Activated CD4-positive, alpha-beta memory T cell treated with anti-CD3 and anti-CD28 coated beads for 36 hours (primary cell): Measurements from ENCODE around the gene GADD45G. TPM values are rescaled to one million over a fixed set of nuclear protein-coding genes. Genes with fewer than 3 reads are reported as not detected.

Experiments used
- CTCF ChIA-PET: fragments of 350-600 bp; sonication (Branson Sonifier 250); formaldehyde crosslinking; loops from one replicate; lab custom pipeline; 2021; ENCODE audit warnings: antibody characterized with exemption, inconsistent platforms; lab: Charles Lee
- POLR2A ChIA-PET: fragments of 350-600 bp; sonication (Branson Sonifier 250); formaldehyde crosslinking; loops from one replicate; lab custom pipeline; 2021; ENCODE audit warnings: antibody characterized with exemption; lab: Charles Lee
- DNase-seq: peaks from one replicate; pipeline ENCODE4 v3.0.0-alpha.2; 2020
- H3K27ac Mint-ChIP-seq: one replicate; pipeline ENCODE4 v1.8.0; 2021; ENCODE audit warnings: mixed read lengths
- H3K27me3 Mint-ChIP-seq: one replicate; pipeline ENCODE4 v1.8.0; 2021; ENCODE audit warnings: mixed read lengths
- H3K36me3 Mint-ChIP-seq: one replicate; pipeline ENCODE4 v1.8.0; 2021; ENCODE audit warnings: mixed read lengths
- H3K4me1 Mint-ChIP-seq: one replicate; pipeline ENCODE4 v1.8.0; 2021; ENCODE audit warnings: low read depth, mixed read lengths
- H3K4me3 Mint-ChIP-seq: one replicate; pipeline ENCODE4 v1.8.0; 2021; ENCODE audit warnings: mild to moderate bottlenecking, mixed read lengths
- H3K9me3 Mint-ChIP-seq: one replicate; pipeline ENCODE4 v1.8.0; 2021; ENCODE audit warnings: mixed read lengths
- intact Hi-C: fragments of 100-400 bp; cut with micrococcal nuclease; formaldehyde crosslinking; loops from one replicate; pipeline ENCODE4 v1.15.1; 2023
- total RNA-seq, 2 experiments: library from RNA; stranded (reverse); gene quantifications; one replicate each; pipeline ENCODE4 v1.2.3, GENCODE V29; 2021

The GADD45G gene, protein sequence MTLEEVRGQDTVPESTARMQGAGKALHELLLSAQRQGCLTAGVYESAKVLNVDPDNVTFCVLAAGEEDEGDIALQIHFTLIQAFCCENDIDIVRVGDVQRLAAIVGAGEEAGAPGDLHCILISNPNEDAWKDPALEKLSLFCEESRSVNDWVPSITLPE
- 1 to 10 TPM; 5.1 to 5.7 TPM for total RNA-seq

DNA sequence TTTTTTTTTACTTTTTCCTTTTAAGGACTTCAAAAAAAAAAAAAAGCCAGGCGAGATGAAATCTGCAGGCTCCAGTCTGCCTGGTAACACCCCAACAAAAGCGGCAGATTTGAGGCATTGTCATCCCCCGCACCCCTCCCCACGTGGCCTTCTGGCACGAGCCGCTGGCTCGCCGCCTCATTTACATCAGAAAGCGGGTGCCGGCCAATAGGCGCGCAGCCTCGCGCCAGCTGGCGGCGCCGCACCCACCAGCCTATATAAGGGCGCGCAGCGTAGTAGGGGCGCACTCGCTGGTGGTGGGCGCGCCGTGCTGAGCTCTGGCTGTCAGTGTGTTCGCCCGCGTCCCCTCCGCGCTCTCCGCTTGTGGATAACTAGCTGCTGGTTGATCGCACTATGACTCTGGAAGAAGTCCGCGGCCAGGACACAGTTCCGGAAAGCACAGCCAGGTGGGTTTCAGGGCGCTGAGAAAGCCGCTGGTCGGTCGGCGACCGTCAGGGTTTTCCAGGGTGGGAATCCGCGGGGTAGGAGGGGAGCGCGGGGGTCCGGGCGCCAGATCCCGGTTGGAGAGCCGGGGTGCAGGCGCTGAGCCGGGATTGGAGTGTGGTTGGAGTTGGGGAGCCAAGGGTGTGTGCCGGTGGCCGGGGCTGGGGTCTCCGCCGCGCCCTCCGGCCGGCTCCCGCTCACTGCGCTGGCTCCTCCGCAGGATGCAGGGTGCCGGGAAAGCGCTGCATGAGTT, at the start of gene GADD45G:
Gene GADD45G (plus strand): TSS at position 284 of the 736 bp plus-strand sequence. CDS start 110 bp downstream, at position 394.
- peak; percentile 94 for DNase-seq
- Mint-ChIP-seq H3K27me3 (no peaks in the 10 kb centered on the region), H3K9me3 (no peaks in the 10 kb centered on the region), H3K36me3 (peaks cover 3% of the 10 kb centered on the region), H3K27ac (peak within 1 kb of the TSS; percentile 80), H3K4me3 (peak within 1 kb of the TSS; percentile 82), H3K4me1 (peaks cover 28% of the 10 kb centered on the region)
- CTCF ChIA-PET = interaction anchor here (0.6 to 6.2 kb wide), 8 partner anchors 12 to 498 kb away, joined by 3 to 258 read pairs (median 4); no protein-coding TSS in a partner anchor
- POLR2A ChIA-PET = interaction anchor here (0.7 to 1.1 kb wide), 7 partner anchors 9 to 418 kb away, joined by 3 to 6 read pairs (median 5); no protein-coding TSS in a partner anchor
- intact Hi-C loops = loop anchor here (1.0 to 10.0 kb wide), 6 partner anchors 9 to 1152 kb away; no protein-coding TSS in a partner anchor

DNA sequence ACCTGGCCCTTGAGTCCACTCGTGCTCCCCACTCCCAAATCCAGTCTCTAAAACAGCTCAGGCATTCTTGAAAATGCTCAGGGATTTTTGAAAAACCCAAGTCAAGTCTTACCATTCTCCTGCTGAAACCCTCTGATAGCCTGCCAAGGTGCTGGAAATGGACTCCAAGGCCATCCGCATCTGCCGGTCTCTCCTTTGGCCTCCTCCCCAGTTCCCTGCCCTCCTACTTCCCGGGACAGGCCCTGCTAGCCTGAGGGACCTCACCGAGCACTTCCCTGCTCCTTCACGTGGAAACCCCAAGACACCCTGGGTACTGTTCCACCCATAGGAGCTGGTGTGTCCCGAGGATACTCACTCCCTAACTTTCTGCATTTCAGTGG, 49.8 kb upstream of the GADD45G start:
- no peaks in the 10 kb centered on the region for H3K9me3 Mint-ChIP-seq
- DNase-seq = no peak
- H3K4me1 Mint-ChIP-seq = peaks cover 17% of the 10 kb centered on the region
- no peak overlapping the region for H3K27ac Mint-ChIP-seq
- no peaks in the 10 kb centered on the region for H3K36me3 Mint-ChIP-seq
- peaks cover 4% of the 10 kb centered on the region for H3K27me3 Mint-ChIP-seq
- intact Hi-C loops = no loop called here
- ChIA-PET CTCF (interaction anchor here (1.3 to 1.7 kb wide), 3 partner anchors 21 to 145 kb away, joined by 4 to 7 read pairs (median 5); no protein-coding TSS in a partner anchor), POLR2A (no interaction called here)
- H3K4me3 Mint-ChIP-seq = no peak overlapping the region

DNA sequence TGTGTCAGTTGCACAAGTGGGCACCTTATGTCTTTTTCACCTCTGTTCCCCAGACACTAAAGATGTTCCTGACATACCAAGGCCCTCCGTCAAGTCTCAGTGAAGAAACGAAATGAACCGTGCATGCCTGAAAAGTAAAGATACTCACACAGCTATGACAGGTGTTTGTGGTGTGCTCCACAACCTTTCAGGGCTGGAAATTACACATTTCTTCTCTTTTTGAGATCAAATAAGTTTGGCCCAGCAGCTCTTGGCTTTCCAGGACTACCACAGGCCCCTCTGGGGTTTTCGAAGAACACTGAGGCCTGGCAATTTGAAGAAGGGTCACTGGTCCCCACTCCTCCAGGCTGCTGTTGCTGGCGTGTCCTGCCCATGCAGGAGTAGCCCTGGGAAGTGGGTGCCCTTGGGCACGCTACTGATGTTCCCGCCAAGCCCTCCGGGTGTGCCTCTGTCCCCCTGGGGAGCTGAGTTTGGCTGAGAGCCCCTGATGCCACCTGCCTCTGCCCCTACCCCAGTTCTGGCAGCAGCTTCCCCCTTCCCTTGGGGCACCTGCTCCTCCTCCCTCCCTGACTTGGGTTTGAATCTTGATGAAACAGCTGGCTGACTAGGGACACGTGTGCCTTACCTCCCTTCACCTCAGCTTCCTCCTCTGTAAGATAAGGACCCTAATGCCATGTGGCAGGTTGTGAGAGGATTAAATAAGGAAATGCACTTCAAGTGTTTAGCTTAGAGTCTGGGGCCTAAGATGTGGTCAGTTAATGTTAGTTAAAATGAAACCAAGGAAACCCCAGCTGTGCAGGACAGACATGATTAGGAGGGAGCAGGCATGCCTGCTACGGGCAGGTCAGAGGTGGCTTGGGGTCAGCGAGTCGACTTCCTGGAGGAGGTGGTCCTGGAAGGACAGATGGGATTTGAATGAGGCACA, 49.1 kb upstream of the GADD45G start:
- no peak for DNase-seq
- peaks cover 4% of the 10 kb centered on the region for H3K27me3 Mint-ChIP-seq
- H3K27ac Mint-ChIP-seq = no peak overlapping the region
- peaks cover 17% of the 10 kb centered on the region for H3K4me1 Mint-ChIP-seq
- no peaks in the 10 kb centered on the region for H3K36me3 Mint-ChIP-seq
- ChIA-PET CTCF (interaction anchor here (1.0 to 1.7 kb wide), 4 partner anchors 20 to 145 kb away, joined by 3 to 7 read pairs (median 4); no protein-coding TSS in a partner anchor), POLR2A (no interaction called here)
- H3K4me3 Mint-ChIP-seq = no peak overlapping the region
- intact Hi-C loops = no loop called here
- no peaks in the 10 kb centered on the region for H3K9me3 Mint-ChIP-seq

DNA sequence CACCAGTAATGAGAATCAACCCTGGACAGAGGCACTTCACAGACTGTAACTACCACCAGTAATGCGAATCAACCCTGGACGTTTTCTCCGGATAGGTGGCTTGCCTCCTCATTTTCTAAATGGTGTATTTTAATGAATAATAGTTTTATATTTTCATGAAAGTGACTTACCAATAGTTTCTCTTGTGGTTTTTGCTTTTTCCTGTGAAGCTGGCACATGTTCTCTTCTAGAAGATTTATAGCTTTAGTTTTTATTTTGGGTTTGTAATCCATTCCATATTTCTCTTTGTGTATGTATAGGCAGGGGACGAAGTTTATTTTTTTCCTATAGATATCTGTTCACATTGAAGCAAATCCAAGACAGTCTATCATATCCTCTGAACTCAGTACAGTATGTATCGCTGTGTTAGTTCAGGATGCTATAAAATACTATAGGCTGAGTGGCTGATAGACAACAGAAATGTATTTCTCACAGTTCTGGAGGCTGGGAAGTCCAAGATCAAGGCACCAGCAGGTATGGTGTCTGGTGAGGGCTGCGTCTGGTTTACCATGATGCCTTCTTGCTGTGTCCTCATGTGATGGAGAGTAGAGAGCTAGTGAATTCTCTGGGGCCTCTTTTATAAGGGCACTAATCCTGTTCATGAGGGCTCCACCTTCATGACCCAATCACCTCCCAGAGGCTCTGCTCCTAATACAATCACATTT, 46.5 kb upstream of the GADD45G start:
- DNase-seq = no peak
- peaks cover 6% of the 10 kb centered on the region for H3K27me3 Mint-ChIP-seq
- H3K4me3 Mint-ChIP-seq = no peak overlapping the region
- intact Hi-C loops = no loop called here
- no peaks in the 10 kb centered on the region for H3K36me3 Mint-ChIP-seq
- peaks cover 17% of the 10 kb centered on the region for H3K4me1 Mint-ChIP-seq
- H3K27ac Mint-ChIP-seq = no peak overlapping the region
- no peaks in the 10 kb centered on the region for H3K9me3 Mint-ChIP-seq
- CTCF ChIA-PET = interaction anchor here (1.0 to 1.8 kb wide), 3 partner anchors 9 to 543 kb away, joined by 3 to 5 read pairs (median 3); no protein-coding TSS in a partner anchor
- POLR2A ChIA-PET = no interaction called here

DNA sequence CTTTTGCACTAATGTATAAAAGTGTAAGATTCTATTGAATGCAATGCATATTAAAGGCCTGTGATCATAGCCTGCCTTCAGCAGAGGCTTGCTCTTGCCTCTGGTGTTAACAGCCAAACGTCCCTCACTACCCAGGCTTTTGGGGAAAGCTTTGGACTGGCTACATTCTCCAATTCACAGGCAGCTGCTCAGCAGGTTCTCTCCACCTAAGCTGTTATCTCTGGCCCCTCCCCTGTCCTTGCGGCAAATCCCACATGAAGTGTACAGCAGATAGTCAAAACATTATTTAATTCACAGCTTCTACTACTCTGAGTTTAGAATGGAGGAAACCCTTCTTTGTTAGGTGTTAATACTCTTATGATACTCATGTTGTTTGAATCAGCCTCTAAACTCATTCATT, 45.9 kb upstream of the GADD45G start:
- Mint-ChIP-seq H3K27ac (no peak overlapping the region), H3K4me1 (peaks cover 17% of the 10 kb centered on the region), H3K4me3 (no peak overlapping the region), H3K27me3 (peaks cover 7% of the 10 kb centered on the region), H3K36me3 (no peaks in the 10 kb centered on the region), H3K9me3 (no peaks in the 10 kb centered on the region)
- ChIA-PET CTCF (interaction anchor here (1.3 to 1.8 kb wide), 2 partner anchors 10 to 543 kb away, joined by 3 to 5 read pairs; no protein-coding TSS in a partner anchor), POLR2A (no interaction called here)
- DNase-seq = no peak
- intact Hi-C loops = no loop called here

DNA sequence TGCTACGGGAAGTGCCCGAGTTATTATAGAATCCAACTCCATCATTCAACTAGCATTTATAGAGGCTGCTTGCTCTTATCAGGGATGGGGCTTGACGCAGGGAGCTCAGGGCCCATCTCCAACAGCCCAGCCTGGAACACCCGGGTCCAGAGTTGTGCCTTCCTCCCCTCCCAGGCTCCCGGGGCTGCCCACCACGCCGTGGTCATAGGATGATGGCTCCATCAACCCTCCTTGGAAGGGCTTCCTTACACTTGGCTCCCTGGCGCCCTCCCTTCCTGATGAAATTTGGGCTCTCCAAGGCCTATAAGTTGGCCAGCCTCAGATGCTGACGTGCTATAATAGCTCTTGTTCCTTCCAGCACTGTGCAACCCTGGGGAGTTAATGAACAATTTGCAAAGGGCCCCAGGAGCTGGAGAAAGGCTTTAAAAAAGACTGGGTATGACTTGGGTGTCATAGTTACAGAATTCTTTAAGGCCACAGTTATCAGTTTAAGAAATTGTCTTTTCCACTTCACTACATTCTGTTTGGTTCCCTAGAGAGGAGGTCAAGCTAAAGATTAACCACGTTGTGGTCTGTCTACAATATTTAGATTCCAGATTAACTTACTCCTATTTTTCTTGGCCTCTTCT, 42.5 kb upstream of the GADD45G start:
- Mint-ChIP-seq H3K4me1 (peaks cover 6% of the 10 kb centered on the region), H3K27me3 (peaks cover 3% of the 10 kb centered on the region), H3K36me3 (no peaks in the 10 kb centered on the region), H3K9me3 (no peaks in the 10 kb centered on the region), H3K4me3 (no peak overlapping the region), H3K27ac (no peak overlapping the region)
- intact Hi-C loops = no loop called here
- ChIA-PET CTCF (interaction anchor here (1.0 to 1.9 kb wide), 2 partner anchors 13 to 31 kb away, joined by 3 to 5 read pairs; no protein-coding TSS in a partner anchor), POLR2A (no interaction called here)
- DNase-seq = no peak

DNA sequence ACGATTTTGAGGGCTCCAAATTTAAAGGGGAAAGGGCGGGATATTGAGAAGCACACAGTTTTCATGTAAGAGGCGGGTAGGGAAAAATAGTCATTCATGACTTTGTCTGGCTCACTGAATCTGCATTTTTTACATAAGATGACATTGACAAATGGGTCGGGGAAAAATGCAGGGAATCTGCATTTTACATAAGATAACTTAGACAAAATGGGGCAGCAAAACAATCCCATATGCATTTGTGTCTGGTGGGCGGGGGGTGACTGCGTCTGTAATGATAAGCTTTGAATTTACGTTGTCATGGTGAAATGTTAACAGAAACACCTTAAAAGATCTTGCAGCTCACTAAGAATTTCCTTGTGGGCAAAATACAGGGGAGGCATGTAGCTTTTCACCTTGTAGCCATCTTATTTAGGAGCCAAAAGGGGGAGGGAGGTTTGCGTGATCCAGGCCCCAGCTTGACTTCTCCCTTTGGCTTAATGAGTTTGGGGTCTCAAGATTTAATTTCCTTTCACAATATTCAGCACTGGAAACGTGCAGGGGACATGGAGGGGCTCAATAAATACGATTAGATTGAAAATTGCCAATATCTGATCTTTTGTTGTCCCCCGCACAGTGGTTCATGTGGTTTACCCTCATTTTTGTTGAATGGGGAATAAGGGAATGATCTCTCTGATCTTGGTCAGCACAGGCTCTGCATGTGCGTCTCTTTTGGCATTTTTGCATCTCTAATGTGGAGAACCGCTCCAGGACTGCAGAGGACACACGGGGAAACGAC, 41.1 kb upstream of the GADD45G start:
- Mint-ChIP-seq H3K4me1 (peaks cover 2% of the 10 kb centered on the region), H3K4me3 (no peak overlapping the region), H3K27ac (no peak overlapping the region), H3K9me3 (no peaks in the 10 kb centered on the region), H3K36me3 (no peaks in the 10 kb centered on the region), H3K27me3 (peaks cover 3% of the 10 kb centered on the region)
- CTCF ChIA-PET = interaction anchor here (1.9 kb wide), 1 partner anchor 15 kb away, joined by 5 read pairs; no protein-coding TSS in a partner anchor
- DNase-seq = no peak
- POLR2A ChIA-PET = no interaction called here
- intact Hi-C loops = no loop called here

DNA sequence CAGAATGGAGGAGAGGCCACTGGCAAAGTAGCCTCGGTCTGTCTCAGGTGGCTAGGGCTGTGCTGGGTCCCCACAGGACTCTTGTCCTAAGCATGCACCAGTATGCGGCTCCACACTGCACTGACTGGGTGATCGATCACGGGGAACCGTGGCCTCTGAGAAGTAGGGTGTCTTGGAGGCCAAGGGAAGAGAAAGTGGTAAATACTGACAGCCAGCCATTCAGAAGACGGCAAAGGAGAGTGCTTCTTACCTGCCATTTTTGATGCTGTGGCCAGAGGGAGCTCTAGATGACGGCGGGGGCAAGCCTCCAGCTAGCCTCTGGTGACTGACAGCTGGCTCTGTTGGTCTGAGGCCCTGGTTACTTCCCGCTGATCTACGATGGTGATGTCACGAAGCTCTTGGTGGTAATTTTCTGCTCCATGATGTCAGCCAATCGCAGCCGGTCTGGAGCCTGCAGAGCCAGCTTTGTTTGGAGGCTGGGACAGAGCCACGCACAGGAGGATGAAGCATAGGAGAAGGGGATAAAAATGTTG, 40.4 kb upstream of the GADD45G start:
- H3K27me3 Mint-ChIP-seq = peaks cover 3% of the 10 kb centered on the region
- CTCF ChIA-PET = interaction anchor here (0.8 to 1.6 kb wide), 3 partner anchors 15 to 154 kb away, joined by 3 to 5 read pairs (median 4); no protein-coding TSS in a partner anchor
- H3K4me3 Mint-ChIP-seq = no peak overlapping the region
- H3K9me3 Mint-ChIP-seq = no peaks in the 10 kb centered on the region
- H3K4me1 Mint-ChIP-seq = peaks cover 2% of the 10 kb centered on the region
- intact Hi-C loops = no loop called here
- POLR2A ChIA-PET = no interaction called here
- no peak for DNase-seq
- H3K27ac Mint-ChIP-seq = no peak overlapping the region
- no peaks in the 10 kb centered on the region for H3K36me3 Mint-ChIP-seq

DNA sequence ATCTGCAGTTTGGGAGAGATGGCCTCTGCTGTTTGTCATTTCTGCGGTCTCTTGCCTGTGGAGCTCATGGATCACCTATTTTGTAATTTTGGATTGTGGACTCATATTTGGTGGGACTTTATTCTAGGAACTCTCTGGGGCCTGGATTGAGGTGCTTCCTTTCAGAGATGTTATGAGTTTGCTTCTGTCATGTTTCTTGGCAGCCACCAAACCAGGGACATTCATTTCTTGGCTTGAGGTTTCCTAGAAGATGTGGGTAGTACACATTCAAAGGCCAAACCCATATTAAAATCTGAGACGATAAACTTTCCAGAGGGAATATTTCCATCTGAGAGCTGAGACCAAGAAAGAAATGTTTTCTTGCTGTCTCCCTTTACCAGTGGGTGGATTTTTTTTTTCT, 37.2 kb upstream of the GADD45G start:
- no peaks in the 10 kb centered on the region for H3K9me3 Mint-ChIP-seq
- no peak overlapping the region for H3K4me3 Mint-ChIP-seq
- no peaks in the 10 kb centered on the region for H3K36me3 Mint-ChIP-seq
- intact Hi-C loops = no loop called here
- H3K27ac Mint-ChIP-seq = no peak overlapping the region
- POLR2A ChIA-PET = no interaction called here
- H3K27me3 Mint-ChIP-seq = peaks cover 4% of the 10 kb centered on the region
- CTCF ChIA-PET = interaction anchor here (1.5 kb wide), 1 partner anchor 26 kb away, joined by 5 read pairs; no protein-coding TSS in a partner anchor
- H3K4me1 Mint-ChIP-seq = peaks cover 5% of the 10 kb centered on the region
- DNase-seq = no peak

DNA sequence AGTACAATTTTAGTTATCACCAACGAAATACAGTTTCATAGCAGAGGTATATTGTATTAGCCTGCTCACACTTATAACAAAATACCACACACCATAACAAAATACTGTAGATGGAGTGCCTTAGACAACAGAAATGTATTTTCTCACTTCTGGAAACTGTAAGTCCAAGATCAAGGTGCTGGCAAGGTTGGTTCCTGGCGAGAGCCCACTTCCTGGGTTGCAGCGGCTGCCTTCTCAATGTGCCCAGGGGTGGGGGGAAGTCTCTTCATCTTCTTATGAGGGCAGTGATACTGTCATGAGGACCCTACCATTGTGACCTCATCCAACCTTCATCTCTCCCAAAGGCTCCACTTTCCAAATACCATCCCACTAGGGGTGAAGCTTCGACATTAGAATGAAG, 30.5 kb upstream of the GADD45G start:
- intact Hi-C loops = no loop called here
- H3K4me1 Mint-ChIP-seq = peaks cover 2% of the 10 kb centered on the region
- H3K4me3 Mint-ChIP-seq = no peak overlapping the region
- no peaks in the 10 kb centered on the region for H3K9me3 Mint-ChIP-seq
- H3K27me3 Mint-ChIP-seq = peaks cover 18% of the 10 kb centered on the region
- DNase-seq = no peak
- ChIA-PET POLR2A (no interaction called here), CTCF (interaction anchor here (0.7 kb wide), 1 partner anchor 25 kb away, joined by 3 read pairs; no protein-coding TSS in a partner anchor)
- H3K36me3 Mint-ChIP-seq = no peaks in the 10 kb centered on the region
- H3K27ac Mint-ChIP-seq = no peak overlapping the region
